Measurements from ENCODE around the gene MDK.

Gene MDK

DNA sequence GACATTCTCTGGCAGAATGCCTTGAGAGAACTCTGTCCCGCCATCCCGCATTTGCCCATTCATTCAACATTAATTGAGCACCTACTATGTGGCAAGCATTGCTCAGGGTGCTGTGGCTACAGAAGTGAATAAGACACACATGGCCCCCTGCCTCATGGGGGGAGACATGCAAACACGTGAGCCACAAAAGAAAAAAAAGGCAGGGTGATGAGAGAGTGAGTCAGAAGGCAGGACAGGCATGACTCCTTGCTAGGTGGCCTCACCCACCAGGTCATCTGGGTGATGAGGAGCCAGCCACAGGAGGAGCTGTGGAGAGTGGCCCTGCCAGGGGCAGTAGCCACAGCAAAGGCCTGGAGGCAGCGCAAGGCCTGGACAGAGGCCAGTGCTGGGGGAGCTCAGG is 5.2 kb downstream of the MDK start:
- DNase-seq (ENCODE audit: low spot score in 2 of 2) = peak in 1 of 2 experiments; percentile 6
- Histone ChIP-seq H3K4me3 (no peak overlapping the region), H3K36me3 (replicated peaks) (peaks cover 3% of the 10 kb centered on the region), H3K27me3 (ENCODE audit: low read depth) (peaks cover 9% of the 10 kb centered on the region), H3K9me3 (no peaks in the 10 kb centered on the region), H3K4me1 (peaks cover 10% of the 10 kb centered on the region)
- in situ Hi-C loops (cut with MboI; ENCODE audit: low sequenced_read_pairs) = no loop called here

DNA sequence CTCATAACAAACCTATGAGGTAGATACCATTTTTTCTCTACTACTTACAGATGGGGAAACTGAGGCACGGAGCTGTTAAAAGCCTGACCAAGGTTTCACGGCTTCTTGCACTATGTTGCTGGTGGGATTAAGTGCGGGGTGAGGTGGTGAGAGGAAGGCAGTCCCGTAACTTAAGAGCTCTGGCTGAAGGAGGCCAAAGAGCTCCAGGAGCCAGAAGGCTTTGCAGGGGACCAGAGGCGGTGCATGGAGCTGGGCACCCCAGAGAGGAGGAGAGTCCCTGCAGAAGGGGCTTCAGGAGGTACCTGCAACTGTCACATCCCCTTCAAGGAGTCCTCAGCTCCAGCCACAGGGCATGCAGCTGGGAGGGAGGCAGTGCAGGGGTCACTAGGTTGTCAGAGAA is 6.0 kb downstream of the MDK start:
- in situ Hi-C loops (cut with MboI; ENCODE audit: low sequenced_read_pairs) = no loop called here
- peak in 1 of 2 experiments; percentile 6 for DNase-seq (ENCODE audit: low spot score in 2 of 2)
- no peak overlapping the region for H3K4me3 ChIP-seq
- peaks cover 10% of the 10 kb centered on the region for H3K4me1 ChIP-seq
- H3K27me3 ChIP-seq (ENCODE audit: low read depth) = peaks cover 9% of the 10 kb centered on the region
- no peaks in the 10 kb centered on the region for H3K9me3 ChIP-seq
- peaks cover 3% of the 10 kb centered on the region for H3K36me3 ChIP-seq (replicated peaks)

DNA sequence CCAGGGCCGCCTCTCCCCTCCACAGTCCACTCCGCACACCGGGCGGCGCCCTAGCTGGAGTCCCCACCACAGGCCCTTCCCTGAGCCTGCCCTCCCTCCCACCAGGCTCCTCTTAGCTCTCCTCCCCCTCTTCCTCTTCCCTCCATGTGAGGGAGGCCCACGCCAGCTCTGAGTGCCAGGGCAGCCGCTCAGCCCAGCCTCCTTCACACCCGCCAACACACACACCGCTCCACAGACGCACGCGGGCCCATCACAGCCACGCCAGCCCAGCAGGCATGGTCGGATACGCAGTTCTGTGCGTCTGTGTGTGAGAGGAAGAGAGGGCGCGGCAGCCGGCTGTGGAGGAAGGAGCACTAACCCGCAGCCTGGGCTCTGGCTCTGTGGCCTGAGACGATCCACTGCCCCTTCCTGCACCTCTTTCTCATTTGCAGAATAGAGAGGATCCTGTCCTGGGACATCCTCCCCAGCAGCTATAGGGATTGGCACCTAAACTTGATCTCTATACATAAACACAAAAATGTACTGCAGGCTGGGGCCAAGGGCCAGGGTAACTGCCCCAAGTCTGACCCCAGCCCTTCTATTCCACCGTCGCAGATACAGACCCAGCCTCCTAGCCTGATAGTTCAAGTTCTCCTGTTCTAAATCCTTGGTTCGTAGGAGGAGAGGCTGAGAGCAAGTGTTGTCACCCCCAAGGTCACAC is 6.6 kb downstream of the MDK start:
- DNase-seq (ENCODE audit: low spot score in 2 of 2) = peak in 1 of 2 experiments; percentile 7
- H3K4me3 ChIP-seq = no peak overlapping the region
- H3K4me1 ChIP-seq = peaks cover 13% of the 10 kb centered on the region
- peaks cover 9% of the 10 kb centered on the region for H3K27me3 ChIP-seq (ENCODE audit: low read depth)
- H3K9me3 ChIP-seq = no peaks in the 10 kb centered on the region
- peaks cover 3% of the 10 kb centered on the region for H3K36me3 ChIP-seq (replicated peaks)
- in situ Hi-C loops (cut with MboI; ENCODE audit: low sequenced_read_pairs) = no loop called here

DNA sequence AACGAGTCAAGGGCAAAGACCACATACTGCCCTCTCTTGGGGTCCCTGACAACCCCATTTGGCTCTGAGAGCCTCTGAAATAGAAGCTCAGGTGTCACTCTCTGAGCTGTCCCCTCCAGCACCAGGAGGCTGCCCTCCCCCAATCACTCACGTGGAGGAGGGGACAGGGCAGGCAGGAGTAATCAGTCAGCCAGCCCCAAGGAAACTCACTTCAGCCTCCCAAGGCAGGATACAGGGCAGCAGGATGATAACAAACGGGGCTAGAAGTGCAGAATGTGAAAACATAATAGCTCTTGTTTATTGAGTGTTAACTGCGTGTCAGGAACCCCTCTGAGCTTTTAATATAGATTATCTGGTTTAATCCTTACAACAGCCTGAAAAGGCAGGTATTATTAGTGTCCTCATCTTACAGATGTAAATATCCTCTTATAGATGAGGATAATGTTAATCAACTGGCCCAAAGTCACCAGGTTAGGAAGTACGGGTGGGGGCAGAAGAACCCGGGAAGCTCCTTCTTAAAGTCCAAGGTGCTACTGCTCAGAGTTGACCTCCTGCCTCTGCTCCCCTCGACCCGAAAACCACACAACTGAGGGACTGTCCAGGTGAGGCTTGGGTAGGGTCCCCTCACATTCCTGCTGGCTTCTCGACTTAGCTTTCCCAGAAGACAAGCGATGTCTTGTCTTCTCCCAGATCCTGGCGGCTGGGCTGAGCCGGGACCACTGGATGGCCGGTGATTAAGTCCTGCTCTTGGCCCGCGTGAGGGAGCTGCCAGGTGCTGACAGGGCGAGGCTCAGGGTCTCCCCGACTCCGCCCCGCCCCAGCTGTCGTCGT is 7.4 kb downstream of the MDK start:
- H3K9me3 ChIP-seq = no peaks in the 10 kb centered on the region
- H3K27me3 ChIP-seq (ENCODE audit: low read depth) = peaks cover 9% of the 10 kb centered on the region
- DNase-seq (ENCODE audit: low spot score in 2 of 2) = peak in 1 of 2 experiments; percentile 31
- H3K4me1 ChIP-seq = peaks cover 15% of the 10 kb centered on the region
- in situ Hi-C loops (cut with MboI; ENCODE audit: low sequenced_read_pairs) = no loop called here
- no peaks in the 10 kb centered on the region; the same call in none of the 2 replicates for H3K36me3 ChIP-seq (replicated peaks)
- peak overlapping the region; percentile 32 for H3K4me3 ChIP-seq

DNA sequence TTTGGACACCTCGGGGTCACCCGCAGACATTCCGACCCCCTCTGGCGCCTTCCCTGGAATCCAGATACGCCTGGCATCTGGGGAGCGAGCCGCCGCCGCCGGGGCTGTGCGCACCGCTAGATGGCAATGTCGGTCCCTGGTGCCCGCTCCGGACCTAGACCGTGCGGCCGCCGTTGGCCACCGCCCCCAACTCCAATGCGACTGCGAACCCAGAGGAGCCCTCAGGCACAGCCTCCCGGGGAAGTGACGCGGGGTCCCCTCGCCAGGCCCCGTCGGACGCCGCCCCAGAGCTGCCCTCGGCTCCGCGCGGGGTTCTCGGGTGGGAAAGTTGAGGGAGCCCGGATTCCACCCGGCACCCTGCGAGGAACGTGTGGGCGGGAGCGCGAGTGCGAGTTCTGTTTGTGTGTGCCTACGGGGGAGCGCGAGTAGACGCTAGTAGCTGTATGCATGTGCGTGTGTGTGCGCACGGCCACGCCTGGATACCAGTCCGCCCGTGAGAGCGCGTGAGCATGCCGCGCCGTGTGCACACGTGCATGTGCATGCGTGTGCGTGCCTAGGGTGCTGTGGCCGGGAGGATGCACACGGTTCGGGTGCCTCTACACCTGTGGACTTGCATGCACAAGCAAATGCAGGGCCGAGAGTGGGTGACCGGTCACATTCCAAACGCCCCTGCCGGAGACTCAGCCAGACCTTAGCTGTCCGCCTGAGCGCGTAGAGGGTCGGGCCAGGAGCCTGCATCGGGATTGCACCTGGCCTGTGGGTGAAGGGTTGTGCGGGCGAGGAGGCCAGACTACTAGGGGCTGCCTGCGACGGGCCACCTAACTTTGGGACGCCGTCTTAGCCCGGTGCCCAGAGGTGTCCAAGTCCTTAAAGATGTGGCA is 8.2 kb downstream of the MDK start:
- in situ Hi-C loops (cut with MboI; ENCODE audit: low sequenced_read_pairs) = no loop called here
- H3K9me3 ChIP-seq = no peaks in the 10 kb centered on the region
- peak; percentile 58 to 91 for DNase-seq (ENCODE audit: low spot score in 2 of 2)
- no peaks in the 10 kb centered on the region for H3K36me3 ChIP-seq (replicated peaks)
- peaks cover 9% of the 10 kb centered on the region for H3K27me3 ChIP-seq (ENCODE audit: low read depth)
- peaks cover 15% of the 10 kb centered on the region for H3K4me1 ChIP-seq
- peak overlapping the region; percentile 32 for H3K4me3 ChIP-seq

DNA sequence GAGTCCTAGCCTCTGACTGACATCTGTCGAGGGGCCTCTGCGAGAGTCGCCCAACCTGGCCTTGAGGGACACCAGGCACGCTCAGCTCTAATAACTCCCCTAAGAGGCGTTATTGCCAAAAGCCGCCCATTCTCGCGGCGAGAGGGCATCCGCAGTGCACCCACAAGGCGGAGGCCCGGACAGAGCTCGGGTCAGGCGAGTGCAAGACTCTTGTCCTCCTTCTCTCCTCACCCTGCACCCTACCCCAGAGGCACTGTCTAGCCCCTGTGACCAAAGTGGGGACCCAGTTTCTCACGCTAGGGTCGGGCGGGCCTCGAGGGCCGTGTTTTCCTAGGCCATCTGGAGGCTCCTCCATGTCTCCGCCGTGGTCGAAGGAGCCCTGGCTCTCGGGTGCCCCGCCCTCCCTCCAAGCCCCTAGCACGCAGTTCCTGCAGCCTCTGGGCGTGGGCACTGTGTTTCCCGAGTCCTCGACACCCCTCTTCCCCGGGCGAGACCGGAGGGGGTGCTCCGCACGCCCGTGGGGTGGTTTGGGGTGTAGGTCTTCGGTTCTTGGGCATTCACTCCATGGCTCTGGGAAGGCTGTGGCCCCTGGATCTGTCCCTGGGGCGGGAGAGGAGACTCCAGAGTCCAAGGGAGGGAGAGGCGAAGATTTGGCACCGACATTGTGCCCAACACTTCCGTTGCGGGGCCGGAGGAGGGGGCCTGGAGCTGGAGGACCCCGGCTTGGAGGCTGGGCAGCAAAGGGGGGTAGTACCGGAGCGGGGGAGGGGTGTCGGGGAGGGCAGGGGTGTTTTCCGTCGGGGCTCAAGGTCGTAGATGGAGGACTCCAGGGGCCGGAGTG is 9.1 kb downstream of the MDK start:
- in situ Hi-C loops (cut with MboI; ENCODE audit: low sequenced_read_pairs) = no loop called here
- H3K27me3 ChIP-seq (ENCODE audit: low read depth) = peaks cover 9% of the 10 kb centered on the region
- H3K4me3 ChIP-seq = peak overlapping the region; percentile 37; the same call in 1 of the 2 replicates

DNA sequence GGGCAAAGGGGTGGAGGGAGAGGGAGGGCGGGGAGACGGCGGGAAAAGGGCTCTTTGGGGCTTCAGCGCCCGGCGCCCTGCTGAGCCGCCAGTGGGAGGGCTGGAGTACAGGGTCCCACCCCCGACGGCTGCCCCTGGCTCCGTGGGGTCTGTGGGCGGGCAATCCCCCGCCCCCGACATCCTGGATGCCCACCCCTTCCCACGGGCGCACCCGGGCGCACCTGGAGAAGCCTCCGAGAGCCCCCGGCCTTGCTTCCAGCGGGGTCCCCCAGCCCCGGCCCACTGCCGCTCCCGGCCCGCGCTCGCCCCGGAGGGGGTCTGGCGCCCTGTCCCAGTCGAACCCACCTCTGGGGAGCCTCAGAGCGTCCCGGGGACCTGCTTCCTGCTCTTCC is 9.7 kb downstream of the MDK start:
- no peak for DNase-seq (ENCODE audit: low spot score in 2 of 2)
- Histone ChIP-seq H3K4me1 (peaks cover 15% of the 10 kb centered on the region), H3K36me3 (replicated peaks) (no peaks in the 10 kb centered on the region), H3K4me3 (peak overlapping the region; percentile 37), H3K9me3 (no peaks in the 10 kb centered on the region), H3K27me3 (ENCODE audit: low read depth) (peaks cover 9% of the 10 kb centered on the region)
- in situ Hi-C loops (cut with MboI; ENCODE audit: low sequenced_read_pairs) = no loop called here

More for the DNA sequence above, 9.1 kb downstream of the MDK start:
- no peaks in the 10 kb centered on the region for H3K9me3 ChIP-seq
- peak in 1 of 2 experiments; percentile 14 for DNase-seq (ENCODE audit: low spot score in 2 of 2)
- no peaks in the 10 kb centered on the region for H3K36me3 ChIP-seq (replicated peaks)
- peaks cover 15% of the 10 kb centered on the region for H3K4me1 ChIP-seq

DNA sequence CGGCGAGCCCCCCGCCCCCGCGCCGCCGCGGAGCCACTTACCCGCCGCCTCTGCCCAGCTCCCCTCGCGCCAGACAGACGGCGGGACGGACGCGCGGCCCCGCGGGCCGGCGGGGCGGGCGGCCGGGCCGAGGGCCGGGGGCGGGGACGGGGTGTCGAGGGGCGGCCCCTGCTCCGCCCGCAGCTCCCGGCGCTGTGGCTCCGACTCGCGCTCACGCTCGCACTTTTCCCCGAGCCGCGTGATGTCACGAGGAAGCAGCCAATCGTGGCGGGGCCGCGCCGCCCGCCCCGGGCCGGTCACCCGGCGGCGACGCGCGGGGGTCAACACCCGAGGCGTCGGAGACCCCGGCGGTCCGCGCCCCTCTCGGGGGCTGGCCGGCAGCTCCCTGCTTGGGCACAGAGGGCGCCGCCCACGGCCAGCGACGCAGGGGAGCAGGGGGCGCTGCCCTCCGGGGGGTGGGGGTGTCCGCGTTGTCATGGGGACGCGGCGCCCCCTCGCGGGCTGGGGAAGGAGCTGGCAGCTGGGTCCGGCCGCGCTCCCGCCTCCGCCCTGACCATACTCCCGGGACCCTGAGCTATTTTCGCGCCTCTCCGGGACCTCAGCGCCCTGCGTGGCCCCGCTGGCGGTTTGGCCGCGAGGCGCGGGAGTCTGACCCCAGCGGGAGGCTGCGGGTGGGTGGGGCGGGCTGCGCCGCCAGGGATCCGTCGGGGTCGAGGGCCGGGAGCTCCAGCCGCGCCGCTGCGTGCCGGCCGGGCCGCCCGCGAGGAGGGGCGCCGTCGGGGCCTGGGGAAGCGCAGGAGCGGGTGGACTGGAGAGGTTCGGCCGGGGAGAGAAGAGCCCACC is 10.3 kb downstream of the MDK start, which contains the start of gene CHRM4:
TSS of gene CHRM4 (minus strand) at position 199 of the 843 bp plus-strand sequence. CDS start 5,219 bp downstream, outside the sequence.
- H3K27me3 ChIP-seq (ENCODE audit: low read depth) = peaks cover 9% of the 10 kb centered on the region
- H3K36me3 ChIP-seq (replicated peaks) = no peaks in the 10 kb centered on the region
- peak; percentile 52 to 83 for DNase-seq (ENCODE audit: low spot score in 2 of 2)
- no peaks in the 10 kb centered on the region for H3K9me3 ChIP-seq
- H3K4me3 ChIP-seq = peak within 1 kb of the TSS; percentile 37
- in situ Hi-C loops (cut with MboI; ENCODE audit: low sequenced_read_pairs) = no loop called here
- peaks cover 15% of the 10 kb centered on the region for H3K4me1 ChIP-seq

DNA sequence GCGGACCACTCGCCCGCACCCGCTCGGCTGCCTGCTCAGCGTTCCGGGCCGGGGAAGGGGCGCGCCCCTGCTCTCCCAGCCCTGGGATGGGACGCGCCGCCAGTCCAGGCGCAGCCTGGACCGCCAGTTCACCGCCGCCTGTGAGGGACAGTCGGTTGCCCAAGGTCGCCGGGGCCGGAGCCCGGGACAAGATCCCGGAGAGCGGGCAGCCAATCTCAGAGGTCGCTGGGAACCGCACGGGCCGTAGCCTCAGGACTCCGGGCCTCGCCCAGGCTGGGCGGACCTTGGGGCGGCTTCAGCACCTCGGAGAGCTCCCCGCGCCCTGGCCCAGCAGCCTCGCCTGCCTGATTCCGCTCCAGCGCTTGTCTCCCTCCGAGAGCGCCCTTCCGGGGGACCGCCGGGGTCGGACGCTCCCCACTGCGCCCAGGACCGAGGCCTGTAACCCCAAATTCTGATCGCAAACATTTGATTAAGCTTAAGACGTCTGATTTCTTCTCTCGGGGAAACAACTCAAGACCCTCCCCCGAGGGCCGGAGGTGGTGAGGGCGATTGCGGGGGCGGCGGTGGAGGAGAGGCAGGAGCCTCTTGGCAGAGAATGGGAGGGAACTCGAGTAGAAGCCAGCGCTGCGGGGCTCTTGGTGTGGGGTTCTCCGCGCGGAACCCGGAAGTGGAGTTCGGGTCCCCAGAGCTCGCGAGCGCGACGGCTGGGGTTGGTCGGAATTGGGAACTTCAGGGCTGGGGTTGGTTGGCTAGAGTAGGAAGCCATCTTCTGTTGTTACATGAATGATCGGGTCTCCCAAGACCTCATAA is 11.2 kb downstream of the MDK start:
- H3K27me3 ChIP-seq (ENCODE audit: low read depth) = peaks cover 9% of the 10 kb centered on the region
- peak; percentile 80 to 91 for DNase-seq (ENCODE audit: low spot score in 2 of 2)

DNA sequence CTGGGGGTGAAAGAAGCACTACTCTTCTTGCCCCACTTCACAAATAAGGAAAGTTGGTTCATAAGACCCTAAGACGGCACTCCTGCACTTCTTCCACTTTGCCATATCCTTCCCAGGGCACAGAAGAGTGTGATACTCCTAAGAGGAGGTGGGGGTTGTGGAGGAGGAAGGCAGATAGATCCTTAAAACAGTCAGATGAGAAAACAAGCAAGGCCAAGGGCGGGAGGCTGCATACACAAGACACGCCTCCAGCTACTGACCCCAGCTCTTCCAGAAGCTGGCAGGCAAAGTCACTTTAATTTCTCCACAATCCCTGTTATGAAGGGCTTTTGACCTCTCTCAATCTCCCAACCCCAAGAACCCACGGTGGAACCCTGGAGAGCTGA is 11.8 kb downstream of the MDK start:
- H3K36me3 ChIP-seq (replicated peaks) = no peaks in the 10 kb centered on the region; the same call in 1 of the 2 replicates
- peaks cover 15% of the 10 kb centered on the region for H3K4me1 ChIP-seq
- in situ Hi-C loops (cut with MboI; ENCODE audit: low sequenced_read_pairs) = no loop called here
- H3K27me3 ChIP-seq (ENCODE audit: low read depth) = peaks cover 8% of the 10 kb centered on the region
- no peaks in the 10 kb centered on the region for H3K9me3 ChIP-seq
- H3K4me3 ChIP-seq = peak overlapping the region; percentile 37
- peak in 1 of 2 experiments; percentile 6 for DNase-seq (ENCODE audit: low spot score in 2 of 2)

More for the DNA sequence above, 11.2 kb downstream of the MDK start:
- H3K4me1 ChIP-seq = peaks cover 15% of the 10 kb centered on the region
- H3K9me3 ChIP-seq = no peaks in the 10 kb centered on the region
- H3K4me3 ChIP-seq = peak overlapping the region; percentile 37
- H3K36me3 ChIP-seq (replicated peaks) = no peaks in the 10 kb centered on the region; the same call in 1 of the 2 replicates
- in situ Hi-C loops (cut with MboI; ENCODE audit: low sequenced_read_pairs) = no loop called here

DNA sequence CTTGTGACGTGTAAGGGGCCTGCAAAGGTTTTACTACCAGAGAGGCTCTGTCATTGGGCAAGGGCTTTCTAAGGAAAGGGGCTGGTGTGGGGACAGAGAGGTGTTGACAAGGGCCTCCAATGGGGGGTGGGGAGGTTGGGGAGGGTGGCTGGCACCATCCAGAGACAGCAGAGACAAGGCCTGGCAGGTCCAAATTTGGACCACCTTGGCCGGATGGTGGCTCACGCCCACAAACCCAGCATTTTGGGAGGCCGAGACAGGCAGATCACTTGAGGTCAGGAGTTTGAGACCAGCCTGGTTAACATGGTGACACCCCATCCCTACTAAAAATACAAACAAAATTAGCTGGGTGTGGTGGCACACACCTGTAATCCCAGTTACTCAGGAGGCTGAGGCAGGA is 12.3 kb downstream of the MDK start:
- Histone ChIP-seq H3K9me3 (no peaks in the 10 kb centered on the region), H3K4me1 (peaks cover 13% of the 10 kb centered on the region), H3K4me3 (no peak overlapping the region), H3K36me3 (replicated peaks) (no peaks in the 10 kb centered on the region; the same call in 1 of the 2 replicates), H3K27me3 (ENCODE audit: low read depth) (peaks cover 5% of the 10 kb centered on the region)
- in situ Hi-C loops (cut with MboI; ENCODE audit: low sequenced_read_pairs) = no loop called here
- peak in 1 of 2 experiments; percentile 3 for DNase-seq (ENCODE audit: low spot score in 2 of 2)

Data from HAP-1 (cell line).